Neural cell (in vitro differentiated cells): ENCODE data around the gene SARNP. TPM values are rescaled to one million over a fixed set of nuclear protein-coding genes. Genes with fewer than 3 reads are reported as not detected.

ENCODE experiments used
- H2AFZ ChIP-seq: fragments of 200-600, 300-800 bp; sonication (generic), shearing (Covaris generic); 2 replicates; pipeline ENCODE4 v1.6.0; 2014; ENCODE audit warnings: low read depth, mild to moderate bottlenecking, antibody characterized with exemption, low read length, moderate library complexity
- H3F3A ChIP-seq: fragments of 200-600 bp; shearing (Covaris generic); 2 replicates; pipeline ENCODE4 v1.6.1; 2016; ENCODE audit warnings: mild to moderate bottlenecking, moderate library complexity, mixed read lengths, antibody characterized with exemption, low read length; ENCODE audit not compliant: insufficient read depth, poor library complexity, severe bottlenecking
- H3K27ac ChIP-seq: fragments of 200-600, 300-800 bp; sonication (generic), shearing (Covaris generic); 2 replicates; pipeline ENCODE4 v1.5.1; 2014; ENCODE audit warnings: mild to moderate bottlenecking, low read length, moderate library complexity
- H3K27me3 ChIP-seq: fragments of 300-800, 200-600 bp; sonication (generic), shearing (Covaris generic); 2 replicates; pipeline ENCODE4 v1.6.0; 2014; ENCODE audit warnings: mild to moderate bottlenecking, low read depth, low read length, moderate library complexity; ENCODE audit not compliant: insufficient read depth
- H3K36me3 ChIP-seq: fragments of 300-800, 200-600 bp; sonication (generic), shearing (Covaris generic); 2 replicates; pipeline ENCODE4 v1.5.1; 2014; ENCODE audit warnings: mild to moderate bottlenecking, antibody characterized with exemption, low read length, moderate library complexity; ENCODE audit not compliant: insufficient read depth
- H3K4me2 ChIP-seq: fragments of 300-800, 200-600 bp; sonication (generic), shearing (Covaris generic); 2 replicates; pipeline ENCODE4 v1.6.0; 2014; ENCODE audit warnings: mild to moderate bottlenecking, low read length
- H3K4me3 ChIP-seq: fragments of 300-800, 200-600 bp; sonication (generic), shearing (Covaris generic); 2 replicates; pipeline ENCODE4 v1.5.1; 2014; ENCODE audit warnings: mild to moderate bottlenecking, low read length, moderate library complexity
- H3K79me2 ChIP-seq: fragments of 200-600 bp; shearing (Covaris generic); replicated peaks from 2 replicates; pipeline ENCODE4 v1.6.0; 2014; ENCODE audit warnings: mild to moderate bottlenecking, low read length, moderate library complexity; ENCODE audit not compliant: insufficient read depth
- H3K9ac ChIP-seq: fragments of 300-800, 200-600 bp; sonication (generic), shearing (Covaris generic); 2 replicates; pipeline ENCODE4 v1.6.1; 2016; ENCODE audit warnings: mild to moderate bottlenecking, low read length, mixed read lengths
- H3K9me2 ChIP-seq: fragments of 200-600 bp; shearing (Covaris generic); 2 replicates; pipeline ENCODE4 v1.6.1; 2016; ENCODE audit warnings: mild to moderate bottlenecking, low read length, mixed read lengths; ENCODE audit not compliant: insufficient read depth
- H3K9me3 ChIP-seq: fragments of 200-600, 300-800 bp; sonication (generic), shearing (Covaris generic); 2 replicates; pipeline ENCODE4 v1.6.1; 2016; ENCODE audit warnings: mild to moderate bottlenecking, mixed run types, low read length, moderate library complexity, mixed read lengths
- H4K20me1 ChIP-seq: fragments of 200-600 bp; shearing (Covaris generic); 2 replicates; pipeline ENCODE4 v1.6.1; 2016; ENCODE audit warnings: mild to moderate bottlenecking, mixed run types; ENCODE audit not compliant: insufficient read depth
- EP300 ChIP-seq: fragments of 450-650 bp; conservative IDR thresholded peaks from 2 replicates; pipeline ENCODE4 v1.6.1; 2014; ENCODE audit warnings: antibody characterized with exemption, mild to moderate bottlenecking, moderate library complexity; ENCODE audit not compliant: poor library complexity, severe bottlenecking
- EZH2 ChIP-seq: fragments of 200-600, 300-800 bp; shearing (Covaris generic), sonication (generic); IDR thresholded peaks from 2 replicates; pipeline ENCODE4 v1.6.1; 2014; ENCODE audit warnings: antibody characterized with exemption, low read length, borderline replicate concordance, mild to moderate bottlenecking; ENCODE audit not compliant: insufficient read depth, poor library complexity, severe bottlenecking
- MXI1 ChIP-seq: fragments of 450-650 bp; conservative IDR thresholded peaks from 2 replicates; pipeline ENCODE4 v1.6.1; 2014; ENCODE audit warnings: antibody characterized with exemption, mild to moderate bottlenecking; ENCODE audit not compliant: poor library complexity, severe bottlenecking
- POLR2AphosphoS5 ChIP-seq: IDR thresholded peaks from 2 replicates; pipeline ENCODE4 v1.6.1; 2012
- RAD21 ChIP-seq: fragments of 450-650 bp; conservative IDR thresholded peaks from 2 replicates; pipeline ENCODE4 v1.6.1; 2014; ENCODE audit warnings: antibody characterized with exemption, mild to moderate bottlenecking, moderate library complexity
- SMC3 ChIP-seq: fragments of 450-650 bp; conservative IDR thresholded peaks from 2 replicates; pipeline ENCODE4 v1.6.1; 2014; ENCODE audit warnings: antibody characterized with exemption, mild to moderate bottlenecking, moderate library complexity; ENCODE audit not compliant: poor library complexity
- TAF1 ChIP-seq: IDR thresholded peaks from 2 replicates; pipeline ENCODE4 v1.6.1; 2012; ENCODE audit warnings: low read depth
- polyA plus RNA-seq: library from polyadenylated mRNA; depleted of rRNA; stranded (reverse); fragments of >200 nt; gene quantifications from 2 replicates; pipeline ENCODE4 v1.2.3, GENCODE V29; 2014
- TF ChIP-seq, protein P1 (sequence below): IDR thresholded peaks from 2 replicates; pipeline ENCODE4 v1.6.1; 2012; ENCODE audit warnings: borderline replicate concordance
- TF ChIP-seq, protein P2 (sequence below): fragments of 450-650 bp; IDR thresholded peaks from 2 replicates; pipeline ENCODE4 v1.5.1; 2014; ENCODE audit warnings: antibody characterized with exemption, mild to moderate bottlenecking, moderate library complexity; ENCODE audit not compliant: poor library complexity, severe bottlenecking

The SARNP gene
- polyA plus RNA-seq, 1 donor from 2014 or later, result 332 TPM

DNA sequence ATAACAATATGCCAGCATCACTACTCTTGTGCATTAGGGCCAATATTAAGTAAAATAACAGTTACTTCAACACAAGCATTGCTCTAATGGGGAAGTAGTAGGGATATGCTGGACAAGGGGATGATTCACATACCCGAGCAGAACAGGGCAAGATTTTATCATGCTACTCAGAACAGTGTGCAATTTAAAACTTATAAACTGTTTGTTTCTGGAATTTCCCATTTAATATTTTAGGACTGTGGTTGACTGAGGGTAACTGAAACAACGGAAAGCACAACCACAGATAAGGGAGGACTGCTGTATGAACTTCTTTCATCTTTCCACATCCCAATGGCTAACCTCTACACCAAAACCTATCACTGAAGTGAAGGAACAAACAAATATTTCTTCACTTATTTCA, 36.8 kb downstream of the SARNP start:
- no peak overlapping the region for H3K9ac ChIP-seq
- no peak overlapping the region for H3K4me3 ChIP-seq
- H3K27me3 ChIP-seq, result no peaks in the 10 kb centered on the region
- no peak overlapping the region for H2AFZ ChIP-seq
- no peaks in the 10 kb centered on the region for H3K9me3 ChIP-seq
- H3K79me2 ChIP-seq, result no peaks in the 10 kb centered on the region
- H3K4me2 ChIP-seq, result no peak overlapping the region
- no peaks in the 10 kb centered on the region for H4K20me1 ChIP-seq
- TF ChIP-seq RAD21 (no peak), MXI1 (no peak), TAF1 (no peak), POLR2AphosphoS5 (no peak), SMC3 (no peak), EP300 (no peak), EZH2 (no peak)
- TF ChIP-seq, protein P1, sequence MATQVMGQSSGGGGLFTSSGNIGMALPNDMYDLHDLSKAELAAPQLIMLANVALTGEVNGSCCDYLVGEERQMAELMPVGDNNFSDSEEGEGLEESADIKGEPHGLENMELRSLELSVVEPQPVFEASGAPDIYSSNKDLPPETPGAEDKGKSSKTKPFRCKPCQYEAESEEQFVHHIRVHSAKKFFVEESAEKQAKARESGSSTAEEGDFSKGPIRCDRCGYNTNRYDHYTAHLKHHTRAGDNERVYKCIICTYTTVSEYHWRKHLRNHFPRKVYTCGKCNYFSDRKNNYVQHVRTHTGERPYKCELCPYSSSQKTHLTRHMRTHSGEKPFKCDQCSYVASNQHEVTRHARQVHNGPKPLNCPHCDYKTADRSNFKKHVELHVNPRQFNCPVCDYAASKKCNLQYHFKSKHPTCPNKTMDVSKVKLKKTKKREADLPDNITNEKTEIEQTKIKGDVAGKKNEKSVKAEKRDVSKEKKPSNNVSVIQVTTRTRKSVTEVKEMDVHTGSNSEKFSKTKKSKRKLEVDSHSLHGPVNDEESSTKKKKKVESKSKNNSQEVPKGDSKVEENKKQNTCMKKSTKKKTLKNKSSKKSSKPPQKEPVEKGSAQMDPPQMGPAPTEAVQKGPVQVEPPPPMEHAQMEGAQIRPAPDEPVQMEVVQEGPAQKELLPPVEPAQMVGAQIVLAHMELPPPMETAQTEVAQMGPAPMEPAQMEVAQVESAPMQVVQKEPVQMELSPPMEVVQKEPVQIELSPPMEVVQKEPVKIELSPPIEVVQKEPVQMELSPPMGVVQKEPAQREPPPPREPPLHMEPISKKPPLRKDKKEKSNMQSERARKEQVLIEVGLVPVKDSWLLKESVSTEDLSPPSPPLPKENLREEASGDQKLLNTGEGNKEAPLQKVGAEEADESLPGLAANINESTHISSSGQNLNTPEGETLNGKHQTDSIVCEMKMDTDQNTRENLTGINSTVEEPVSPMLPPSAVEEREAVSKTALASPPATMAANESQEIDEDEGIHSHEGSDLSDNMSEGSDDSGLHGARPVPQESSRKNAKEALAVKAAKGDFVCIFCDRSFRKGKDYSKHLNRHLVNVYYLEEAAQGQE, result no peak
- TF ChIP-seq, protein P2, sequence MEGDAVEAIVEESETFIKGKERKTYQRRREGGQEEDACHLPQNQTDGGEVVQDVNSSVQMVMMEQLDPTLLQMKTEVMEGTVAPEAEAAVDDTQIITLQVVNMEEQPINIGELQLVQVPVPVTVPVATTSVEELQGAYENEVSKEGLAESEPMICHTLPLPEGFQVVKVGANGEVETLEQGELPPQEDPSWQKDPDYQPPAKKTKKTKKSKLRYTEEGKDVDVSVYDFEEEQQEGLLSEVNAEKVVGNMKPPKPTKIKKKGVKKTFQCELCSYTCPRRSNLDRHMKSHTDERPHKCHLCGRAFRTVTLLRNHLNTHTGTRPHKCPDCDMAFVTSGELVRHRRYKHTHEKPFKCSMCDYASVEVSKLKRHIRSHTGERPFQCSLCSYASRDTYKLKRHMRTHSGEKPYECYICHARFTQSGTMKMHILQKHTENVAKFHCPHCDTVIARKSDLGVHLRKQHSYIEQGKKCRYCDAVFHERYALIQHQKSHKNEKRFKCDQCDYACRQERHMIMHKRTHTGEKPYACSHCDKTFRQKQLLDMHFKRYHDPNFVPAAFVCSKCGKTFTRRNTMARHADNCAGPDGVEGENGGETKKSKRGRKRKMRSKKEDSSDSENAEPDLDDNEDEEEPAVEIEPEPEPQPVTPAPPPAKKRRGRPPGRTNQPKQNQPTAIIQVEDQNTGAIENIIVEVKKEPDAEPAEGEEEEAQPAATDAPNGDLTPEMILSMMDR, result no peak
- no peaks in the 10 kb centered on the region for H3K36me3 ChIP-seq
- no peaks in the 10 kb centered on the region for H3F3A ChIP-seq
- no peaks in the 10 kb centered on the region for H3K9me2 ChIP-seq
- H3K27ac ChIP-seq, result no peak overlapping the region

DNA sequence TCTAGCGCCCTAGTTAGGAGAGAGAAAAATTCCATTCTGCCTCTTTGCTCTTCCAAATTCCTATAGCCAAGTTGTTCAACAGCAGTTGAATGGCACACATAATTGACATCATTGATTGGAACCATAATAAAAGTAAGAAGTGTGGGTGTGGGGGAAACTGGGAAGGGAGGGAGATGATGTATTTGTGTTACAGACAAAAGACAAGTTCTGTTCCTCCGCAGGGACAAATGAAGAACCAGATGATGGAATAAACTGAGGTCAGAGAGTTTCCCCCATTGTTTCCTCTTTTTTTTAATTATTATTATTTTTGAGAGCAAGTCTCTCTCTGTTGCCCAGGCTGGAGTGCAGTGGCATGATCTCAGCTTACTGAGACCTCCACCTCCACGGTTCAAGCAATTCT, 39.7 kb downstream of the SARNP start:
- no peak for TF ChIP-seq MXI1
- TF ChIP-seq SMC3, result no peak
- no peak for TF ChIP-seq RAD21
- no peak for TF ChIP-seq EP300
- TF ChIP-seq TAF1, result no peak
- TF ChIP-seq, protein P1, result no peak
- no peak for TF ChIP-seq POLR2AphosphoS5
- no peak for TF ChIP-seq EZH2
- TF ChIP-seq, protein P2, result no peak
- H3K9me3 ChIP-seq, result no peaks in the 10 kb centered on the region
- H3K27ac ChIP-seq, result no peak overlapping the region
- no peak overlapping the region for H2AFZ ChIP-seq
- H3F3A ChIP-seq, result no peaks in the 10 kb centered on the region
- H4K20me1 ChIP-seq, result no peaks in the 10 kb centered on the region
- no peak overlapping the region for H3K4me2 ChIP-seq
- H3K79me2 ChIP-seq, result no peaks in the 10 kb centered on the region
- H3K9ac ChIP-seq, result no peak overlapping the region
- no peaks in the 10 kb centered on the region for H3K36me3 ChIP-seq
- H3K27me3 ChIP-seq, result no peaks in the 10 kb centered on the region
- H3K4me3 ChIP-seq, result no peak overlapping the region
- no peaks in the 10 kb centered on the region for H3K9me2 ChIP-seq
